Fibroblast of mammary gland (primary cell): ENCODE measurements around the gene SPATA31C1.

Experiments
- DNase-seq: peaks from one replicate; pipeline ENCODE4 v3.0.0-alpha.2; 2010; ENCODE audit warnings: low read depth
- H3K4me3 ChIP-seq: 2 replicates; pipeline ENCODE4 v1.5.1; 2011; ENCODE audit warnings: low read depth, mild to moderate bottlenecking, low read length, moderate library complexity; ENCODE audit not compliant: control insufficient read depth
- CTCF ChIP-seq: conservative IDR thresholded peaks from 2 replicates; pipeline ENCODE4 v1.5.1; 2011; ENCODE audit warnings: low read depth, low read length, inconsistent platforms; ENCODE audit not compliant: control insufficient read depth, insufficient read depth

Gene SPATA31C1

GRCh38 chr9:87886210-87886932 is 31.4 kb upstream of the SPATA31C1 start:
- no peak for DNase-seq
- TF ChIP-seq CTCF = no peak

GRCh38 chr9:87886933-87887505 is 30.7 kb upstream of the SPATA31C1 start:
- no peak for TF ChIP-seq CTCF
- H3K4me3 ChIP-seq = no peak overlapping the region
- no peak for DNase-seq

More at GRCh38 chr9:87886210-87886932, 31.4 kb upstream of the SPATA31C1 start:
- H3K4me3 ChIP-seq = no peak overlapping the region

GRCh38 chr9:87887661-87888480 is 29.9 kb upstream of the SPATA31C1 start:
- no peak for DNase-seq
- TF ChIP-seq CTCF = no peak
- no peak overlapping the region for H3K4me3 ChIP-seq

- DNase-seq = no peak
- no peak overlapping the region for H3K4me3 ChIP-seq
- TF ChIP-seq CTCF = no peak
Observed at GRCh38 chr9:87888501-87888900, 29.3 kb upstream of the SPATA31C1 start.

GRCh38 chr9:87889065-87889881 is 28.5 kb upstream of the SPATA31C1 start:
- no peak for TF ChIP-seq CTCF
- H3K4me3 ChIP-seq = no peak overlapping the region
- DNase-seq = no peak

GRCh38 chr9:87889882-87890252 is 27.9 kb upstream of the SPATA31C1 start:
- no peak for TF ChIP-seq CTCF
- no peak overlapping the region for H3K4me3 ChIP-seq
- DNase-seq = no peak
